Colon (tissue), 2 donors: Measurements from ENCODE around the gene RGL1.
"Not testable (repeated sequence)": the region's sequence is repeated elsewhere in the genome, so short reads cannot be mapped to it uniquely, and the experiment has no call there.

Experiments
- FAIRE-seq: peaks from 2 replicates; lab custom pipeline; 2012; peaks lifted over from hg19 to GRCh38; lab: Jason Lieb, UNC
- donor health status: control.
- donor health status: control.

RGL1 gene

GRCh38 chr1:183785921-183786320 is 19.0 kb upstream of the RGL1 start:
- FAIRE-seq, result not testable (repeated sequence)

- FAIRE-seq, result no peak
Observed at GRCh38 chr1:183787704-183788103, 17.2 kb upstream of the RGL1 start.

- no peak for FAIRE-seq
Observed at GRCh38 chr1:183791319-183791718, 13.6 kb upstream of the RGL1 start.

GRCh38 chr1:183792300-183792699 is 12.6 kb upstream of the RGL1 start:
- FAIRE-seq, result no peak

GRCh38 chr1:183794088-183794487 is 10.8 kb upstream of the RGL1 start:
- no peak for FAIRE-seq

- FAIRE-seq, result no peak
Observed at GRCh38 chr1:183800449-183800848, 4.5 kb upstream of the RGL1 start.

- FAIRE-seq, result no peak
Observed at GRCh38 chr1:183801649-183802048, 3.3 kb upstream of the RGL1 start.

GRCh38 chr1:183804387-183804786 is 533 bp upstream of the RGL1 start:
- no peak for FAIRE-seq

- FAIRE-seq, result no peak
Observed at GRCh38 chr1:183806125-183806524, 1.2 kb downstream of the RGL1 start.

- FAIRE-seq, result no peak
Observed at GRCh38 chr1:183806675-183807074, 1.8 kb downstream of the RGL1 start.

- FAIRE-seq, result no peak
Observed at GRCh38 chr1:183807549-183808168, 2.7 kb downstream of the RGL1 start.

- no peak for FAIRE-seq
Observed at GRCh38 chr1:183808296-183809027, 3.5 kb downstream of the RGL1 start.

- no peak for FAIRE-seq
Observed at GRCh38 chr1:183810121-183810520, 5.2 kb downstream of the RGL1 start.

- FAIRE-seq, result no peak
Observed at GRCh38 chr1:183810756-183811544, 6.0 kb downstream of the RGL1 start.

- no peak for FAIRE-seq
Observed at GRCh38 chr1:183812128-183812527, 7.2 kb downstream of the RGL1 start.

GRCh38 chr1:183812686-183813569 is 8.0 kb downstream of the RGL1 start:
- FAIRE-seq, result no peak

- FAIRE-seq, result no peak
Observed at GRCh38 chr1:183814121-183814681, 9.3 kb downstream of the RGL1 start.

- no peak for FAIRE-seq
Observed at GRCh38 chr1:183816110-183816509, 11.2 kb downstream of the RGL1 start.

GRCh38 chr1:183817576-183818288 is 12.8 kb downstream of the RGL1 start:
- no peak for FAIRE-seq

- no peak for FAIRE-seq
Observed at GRCh38 chr1:183819059-183819458, 14.1 kb downstream of the RGL1 start.

GRCh38 chr1:183821309-183821888 is 16.5 kb downstream of the RGL1 start:
- no peak for FAIRE-seq
